ENCODE data around the gene ADGRB2. TPM values are rescaled to one million over a fixed set of nuclear protein-coding genes. Genes with fewer than 3 reads are reported as not detected.

ADGRB2 gene
- polyA plus RNA-seq, 4 donors, result 4.8 to 43.7 (median 11.6) TPM

DNA sequence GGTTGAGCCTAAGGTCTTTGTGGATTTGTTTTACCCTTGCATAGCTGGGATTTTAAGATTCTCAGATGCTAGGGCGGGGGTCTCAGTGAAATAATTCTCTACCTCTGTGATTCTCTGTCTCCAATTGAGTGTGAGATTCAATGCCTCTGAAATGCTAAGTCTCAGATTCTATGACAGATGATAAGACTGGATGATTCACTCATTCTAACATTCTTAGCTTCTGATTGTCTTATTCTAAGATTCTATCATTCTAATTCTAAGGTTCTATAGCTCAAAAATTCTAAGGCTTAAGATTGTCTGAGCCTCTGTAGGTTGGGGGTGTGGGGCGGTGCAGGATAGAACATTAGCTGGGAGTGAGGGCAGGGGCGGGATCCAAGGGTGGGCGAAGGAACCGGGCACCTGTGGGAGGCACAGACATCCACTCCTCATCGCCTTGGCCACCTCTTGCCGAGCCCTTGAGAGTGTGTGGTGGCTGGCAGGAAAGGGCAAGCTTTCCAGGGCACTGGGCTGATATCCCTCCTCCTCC lies 29.5 kb downstream of the ADGRB2 start:
- Histone ChIP-seq H3K36me3 (ENCODE audit: control insufficient read depth in 3 of 3, insufficient read depth in 2 of 3, low read depth in 1 of 3, low read length in 3 of 3) (peaks cover 0 to 83% (median 0%) of the 10 kb centered on the region in 3 donors), H3K9me3 (ENCODE audit: control insufficient read depth in 2 of 2, insufficient read depth in 1 of 2, low read depth in 1 of 2, low read length in 1 of 2) (no peaks in the 10 kb centered on the region), H3K27me3 (ENCODE audit: control insufficient read depth in 3 of 3, insufficient read depth in 3 of 3, low read length in 3 of 3) (no peaks in the 10 kb centered on the region), H3K4me1 (ENCODE audit: control insufficient read depth in 3 of 3, insufficient read depth in 2 of 3, low read depth in 1 of 3, low read length in 2 of 3) (peaks cover 0 to 8% (median 0%) of the 10 kb centered on the region in 3 donors), H3K27ac (ENCODE audit: low read depth in 1 of 3, low read length in 2 of 3) (no peak overlapping the region), H3K4me3 (ENCODE audit: low read depth in 1 of 3, low read length in 3 of 3) (no peak overlapping the region)
- FAIRE-seq, result no peak
- 87 to 92% (median 87%) methylated on average over 7 of the region's 7 CpGs for WGBS, 3 donors
- DNase-seq, result no peak

DNA sequence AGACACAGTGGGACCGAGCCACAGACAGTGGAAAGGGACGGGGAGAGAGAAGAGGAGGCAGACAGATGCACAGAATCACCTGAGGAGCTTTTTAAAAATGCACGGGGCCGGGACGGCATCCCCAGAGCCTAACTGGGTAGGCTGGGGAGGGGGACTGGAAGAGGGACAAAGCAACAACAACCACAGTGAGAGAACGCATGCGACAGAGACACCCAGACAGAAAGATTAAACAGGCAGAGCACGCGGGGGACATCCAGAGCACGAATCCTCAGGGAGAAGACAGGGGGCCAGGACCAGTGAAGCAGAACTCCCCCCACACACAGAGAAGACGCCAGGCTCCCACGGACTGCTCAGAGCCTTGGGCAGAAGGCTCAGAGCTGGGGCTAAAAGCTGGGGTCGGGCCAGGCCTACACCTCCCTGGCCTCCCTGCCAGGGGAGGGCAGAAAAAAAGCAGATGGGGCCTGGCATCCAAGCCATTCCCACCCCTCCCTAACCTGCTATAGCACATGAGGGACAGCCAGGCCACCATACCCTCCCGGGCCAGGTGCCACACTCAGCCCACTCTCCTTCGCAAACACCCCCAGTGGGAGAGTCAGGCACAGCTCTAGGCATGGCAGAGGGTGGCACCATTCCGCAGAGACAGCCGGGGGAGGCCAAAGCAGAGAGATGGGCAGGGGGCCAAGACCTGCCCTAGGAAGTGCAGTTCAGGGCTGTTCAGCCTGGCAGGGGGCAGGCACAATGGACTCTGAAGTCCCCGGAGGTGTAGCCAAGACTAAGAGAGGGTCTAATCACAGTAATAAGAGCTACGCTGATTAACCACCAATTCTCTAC lies 30.5 kb downstream of the ADGRB2 start:
- no peak overlapping the region for H3K27ac ChIP-seq (ENCODE audit: low read depth in 1 of 3, low read length in 2 of 3)
- H3K4me3 ChIP-seq (ENCODE audit: low read depth in 1 of 3, low read length in 3 of 3), result no peak overlapping the region
- peaks cover 0 to 82% (median 0%) of the 10 kb centered on the region in 3 donors for H3K36me3 ChIP-seq (ENCODE audit: control insufficient read depth in 3 of 3, insufficient read depth in 2 of 3, low read depth in 1 of 3, low read length in 3 of 3)
- WGBS, 3 donors, result 81 to 89% (median 87%) methylated on average over 19 of the region's 19 CpGs
- no peaks in the 10 kb centered on the region for H3K9me3 ChIP-seq (ENCODE audit: control insufficient read depth in 2 of 2, insufficient read depth in 1 of 2, low read depth in 1 of 2, low read length in 1 of 2)
- H3K4me1 ChIP-seq (ENCODE audit: control insufficient read depth in 3 of 3, insufficient read depth in 2 of 3, low read depth in 1 of 3, low read length in 2 of 3), result no peaks in the 10 kb centered on the region
- DNase-seq (no peak), FAIRE-seq (no peak)
- H3K27me3 ChIP-seq (ENCODE audit: control insufficient read depth in 3 of 3, insufficient read depth in 3 of 3, low read length in 3 of 3), result no peaks in the 10 kb centered on the region

DNA sequence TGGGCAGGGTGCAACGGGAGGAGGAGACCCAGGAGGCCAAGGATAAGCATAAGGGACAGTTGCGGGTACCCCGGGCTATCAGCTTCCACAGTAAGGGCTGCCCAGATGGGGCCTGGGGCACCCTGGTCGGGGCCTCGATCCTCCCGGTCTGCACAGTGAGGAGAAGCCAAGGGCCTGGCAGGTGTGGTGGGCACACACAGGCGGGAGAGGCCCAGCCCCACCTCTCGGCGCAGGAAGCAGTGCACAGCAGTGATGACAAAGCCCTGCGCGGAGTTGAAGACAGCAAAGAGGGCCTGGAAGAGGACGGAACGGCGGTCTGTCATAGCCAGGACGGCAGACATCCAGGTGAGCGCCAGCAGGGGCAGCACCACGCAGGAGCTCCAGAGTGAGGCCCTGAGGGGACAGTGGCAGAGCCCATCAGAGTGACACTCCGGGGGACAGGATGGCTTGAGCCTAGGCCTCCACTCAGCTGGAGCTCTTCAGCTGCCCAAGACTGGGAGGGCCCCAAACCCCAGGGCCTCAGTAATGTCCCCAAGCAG lies 31.3 kb downstream of the ADGRB2 start:
- FAIRE-seq (no peak), DNase-seq (no peak)
- H3K4me1 ChIP-seq (ENCODE audit: control insufficient read depth in 3 of 3, insufficient read depth in 2 of 3, low read depth in 1 of 3, low read length in 2 of 3), result no peaks in the 10 kb centered on the region
- WGBS, 3 donors, result 91 to 94% (median 91%) methylated on average over 18 of the region's 18 CpGs
- no peaks in the 10 kb centered on the region for H3K27me3 ChIP-seq (ENCODE audit: control insufficient read depth in 3 of 3, insufficient read depth in 3 of 3, low read length in 3 of 3)
- H3K9me3 ChIP-seq (ENCODE audit: control insufficient read depth in 2 of 2, insufficient read depth in 1 of 2, low read depth in 1 of 2, low read length in 1 of 2), result no peaks in the 10 kb centered on the region
- H3K27ac ChIP-seq (ENCODE audit: low read depth in 1 of 3, low read length in 2 of 3), result no peak overlapping the region
- peaks cover 0 to 82% (median 0%) of the 10 kb centered on the region in 3 donors for H3K36me3 ChIP-seq (ENCODE audit: control insufficient read depth in 3 of 3, insufficient read depth in 2 of 3, low read depth in 1 of 3, low read length in 3 of 3)
- no peak overlapping the region for H3K4me3 ChIP-seq (ENCODE audit: low read depth in 1 of 3, low read length in 3 of 3)

DNA sequence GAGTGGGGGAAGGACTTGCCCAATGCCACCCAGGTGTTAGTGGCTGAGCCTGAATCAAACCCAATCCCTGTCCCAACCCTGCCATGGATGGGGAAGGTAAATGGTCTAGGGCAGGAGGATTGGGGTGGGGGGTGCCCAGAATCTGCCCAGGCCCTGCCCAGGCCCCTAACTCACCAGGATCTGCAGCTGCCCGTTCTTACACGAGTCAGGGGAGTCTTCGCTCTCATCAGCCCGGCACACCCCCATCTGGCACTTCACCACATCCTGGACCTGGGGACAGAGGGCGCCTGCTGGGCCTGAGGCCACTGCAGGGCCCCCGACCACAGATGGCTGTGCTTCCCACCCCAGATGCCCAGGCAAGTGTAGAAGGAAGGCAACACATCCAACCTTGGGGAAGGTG lies 31.8 kb downstream of the ADGRB2 start:
- Histone ChIP-seq H3K4me1 (ENCODE audit: control insufficient read depth in 3 of 3, insufficient read depth in 2 of 3, low read depth in 1 of 3, low read length in 2 of 3) (no peaks in the 10 kb centered on the region), H3K4me3 (ENCODE audit: low read depth in 1 of 3, low read length in 3 of 3) (no peak overlapping the region), H3K27ac (ENCODE audit: low read depth in 1 of 3, low read length in 2 of 3) (no peak overlapping the region), H3K9me3 (ENCODE audit: control insufficient read depth in 2 of 2, insufficient read depth in 1 of 2, low read depth in 1 of 2, low read length in 1 of 2) (no peaks in the 10 kb centered on the region), H3K27me3 (ENCODE audit: control insufficient read depth in 3 of 3, insufficient read depth in 3 of 3, low read length in 3 of 3) (no peaks in the 10 kb centered on the region), H3K36me3 (ENCODE audit: control insufficient read depth in 3 of 3, insufficient read depth in 2 of 3, low read depth in 1 of 3, low read length in 3 of 3) (peaks cover 0 to 82% (median 0%) of the 10 kb centered on the region in 3 donors)
- DNase-seq (no peak), FAIRE-seq (no peak)
- 74 to 84% (median 76%) methylated on average over 5 to 6 of the region's 6 CpGs for WGBS, 3 donors

DNA sequence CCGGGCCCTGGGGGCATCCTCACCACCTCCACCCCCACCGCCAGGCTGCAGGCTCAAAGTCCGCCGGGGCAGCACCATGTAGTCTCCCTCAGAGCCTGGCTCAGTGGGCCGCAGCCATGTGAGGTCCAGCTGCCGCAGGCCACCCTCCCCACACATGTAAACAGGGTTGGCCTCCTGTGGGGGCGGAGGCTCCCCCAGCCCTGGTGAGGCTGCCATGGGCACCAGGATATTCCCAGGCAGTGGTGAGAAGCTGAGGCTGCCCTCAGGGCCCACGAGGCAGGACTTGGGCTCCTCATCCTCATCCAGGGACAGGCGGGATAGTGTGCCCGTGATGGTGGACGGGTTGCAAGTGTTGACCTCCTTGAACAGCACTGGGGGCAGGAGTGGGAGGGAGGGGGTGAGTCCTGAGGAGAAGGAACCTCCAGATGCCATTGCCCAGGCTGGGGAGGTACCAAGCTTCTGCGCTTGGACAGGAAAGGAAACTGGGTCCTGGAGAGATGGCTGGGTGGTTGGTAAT lies 33.0 kb downstream of the ADGRB2 start:
- Histone ChIP-seq H3K36me3 (ENCODE audit: control insufficient read depth in 3 of 3, insufficient read depth in 2 of 3, low read depth in 1 of 3, low read length in 3 of 3) (peaks cover 0 to 80% (median 0%) of the 10 kb centered on the region in 3 donors), H3K27ac (ENCODE audit: low read depth in 1 of 3, low read length in 2 of 3) (no peak overlapping the region), H3K4me1 (ENCODE audit: control insufficient read depth in 3 of 3, insufficient read depth in 2 of 3, low read depth in 1 of 3, low read length in 2 of 3) (no peaks in the 10 kb centered on the region), H3K27me3 (ENCODE audit: control insufficient read depth in 3 of 3, insufficient read depth in 3 of 3, low read length in 3 of 3) (no peaks in the 10 kb centered on the region), H3K9me3 (ENCODE audit: control insufficient read depth in 2 of 2, insufficient read depth in 1 of 2, low read depth in 1 of 2, low read length in 1 of 2) (no peaks in the 10 kb centered on the region), H3K4me3 (ENCODE audit: low read depth in 1 of 3, low read length in 3 of 3) (no peak overlapping the region)
- FAIRE-seq, result no peak
- 86 to 91% (median 90%) methylated on average over 11 to 12 of the region's 12 CpGs for WGBS, 3 donors
- DNase-seq, result no peak

DNA sequence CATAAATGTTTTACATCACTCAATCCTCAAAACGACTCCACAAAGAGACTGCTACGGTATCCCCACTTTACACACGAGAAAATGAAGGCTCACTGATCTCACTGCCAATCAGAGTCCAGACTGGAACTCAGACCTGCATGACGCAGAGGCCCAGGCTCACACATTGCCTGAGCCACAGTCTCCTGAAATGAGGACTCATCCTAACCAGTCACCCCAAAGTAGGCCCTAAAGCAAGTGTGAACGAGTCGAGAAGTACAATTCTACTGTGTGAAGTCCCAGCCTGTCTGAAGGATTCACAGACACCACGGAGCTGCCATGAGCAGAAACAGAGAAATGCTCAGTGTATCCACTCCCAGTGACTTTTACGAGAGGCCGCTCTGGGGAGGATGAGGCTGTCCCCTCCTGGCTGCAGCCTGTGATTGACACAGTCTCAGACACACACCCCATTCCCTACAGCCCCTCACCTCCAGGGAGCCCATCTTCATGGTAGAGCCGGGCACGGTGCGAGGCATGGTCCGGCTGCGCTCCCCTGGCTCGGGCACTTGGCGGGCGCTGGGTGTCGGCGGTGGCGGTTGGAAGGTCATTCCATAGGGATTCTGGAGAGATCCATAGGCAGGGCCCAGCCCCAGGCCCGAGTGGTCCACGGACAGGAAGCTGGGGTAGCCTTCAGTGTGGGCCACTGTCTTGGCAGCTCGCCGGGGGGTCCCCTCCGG lies 33.6 kb downstream of the ADGRB2 start:
- Histone ChIP-seq H3K27me3 (ENCODE audit: control insufficient read depth in 3 of 3, insufficient read depth in 3 of 3, low read length in 3 of 3) (no peaks in the 10 kb centered on the region), H3K9me3 (ENCODE audit: control insufficient read depth in 2 of 2, insufficient read depth in 1 of 2, low read depth in 1 of 2, low read length in 1 of 2) (no peaks in the 10 kb centered on the region), H3K27ac (ENCODE audit: low read depth in 1 of 3, low read length in 2 of 3) (no peak overlapping the region), H3K4me1 (ENCODE audit: control insufficient read depth in 3 of 3, insufficient read depth in 2 of 3, low read depth in 1 of 3, low read length in 2 of 3) (no peaks in the 10 kb centered on the region), H3K4me3 (ENCODE audit: low read depth in 1 of 3, low read length in 3 of 3) (no peak overlapping the region), H3K36me3 (ENCODE audit: control insufficient read depth in 3 of 3, insufficient read depth in 2 of 3, low read depth in 1 of 3, low read length in 3 of 3) (peaks cover 0 to 80% (median 0%) of the 10 kb centered on the region in 3 donors)
- no peak for DNase-seq
- WGBS, 3 donors, result 87 to 91% (median 88%) methylated on average over 22 to 25 of the region's 25 CpGs
- no peak for FAIRE-seq

DNA sequence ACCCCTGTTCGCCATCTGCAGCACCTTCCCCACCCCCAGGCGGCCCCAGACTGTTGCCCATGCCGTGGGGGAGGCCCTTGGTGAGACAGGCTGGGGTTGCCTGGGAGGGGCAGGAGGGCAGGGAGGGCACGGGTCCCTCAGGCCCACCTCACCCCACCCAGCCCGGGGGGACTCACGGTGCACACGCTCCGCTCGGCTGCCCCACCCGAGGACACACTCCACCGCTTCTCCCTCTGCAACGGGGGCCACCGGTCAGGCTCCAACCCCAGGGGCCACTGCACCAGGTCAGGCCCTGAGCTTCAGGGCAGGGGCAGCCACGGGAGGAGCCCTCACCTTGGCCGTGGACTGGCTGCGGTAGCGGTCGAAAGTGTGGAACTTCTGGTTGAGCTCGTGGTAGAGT lies 36.3 kb downstream of the ADGRB2 start:
- Histone ChIP-seq H3K4me1 (ENCODE audit: control insufficient read depth in 3 of 3, insufficient read depth in 2 of 3, low read depth in 1 of 3, low read length in 2 of 3) (no peaks in the 10 kb centered on the region), H3K9me3 (ENCODE audit: control insufficient read depth in 2 of 2, insufficient read depth in 1 of 2, low read depth in 1 of 2, low read length in 1 of 2) (no peaks in the 10 kb centered on the region), H3K4me3 (ENCODE audit: low read depth in 1 of 3, low read length in 3 of 3) (no peak overlapping the region), H3K27me3 (ENCODE audit: control insufficient read depth in 3 of 3, insufficient read depth in 3 of 3, low read length in 3 of 3) (no peaks in the 10 kb centered on the region), H3K36me3 (ENCODE audit: control insufficient read depth in 3 of 3, insufficient read depth in 2 of 3, low read depth in 1 of 3, low read length in 3 of 3) (peaks cover 0 to 69% (median 0%) of the 10 kb centered on the region in 3 donors), H3K27ac (ENCODE audit: low read depth in 1 of 3, low read length in 2 of 3) (no peak overlapping the region)
- DNase-seq, result no peak
- no peak for FAIRE-seq
- 82 to 85% (median 84%) methylated on average over 13 to 19 of the region's 19 CpGs for WGBS, 3 donors

DNA sequence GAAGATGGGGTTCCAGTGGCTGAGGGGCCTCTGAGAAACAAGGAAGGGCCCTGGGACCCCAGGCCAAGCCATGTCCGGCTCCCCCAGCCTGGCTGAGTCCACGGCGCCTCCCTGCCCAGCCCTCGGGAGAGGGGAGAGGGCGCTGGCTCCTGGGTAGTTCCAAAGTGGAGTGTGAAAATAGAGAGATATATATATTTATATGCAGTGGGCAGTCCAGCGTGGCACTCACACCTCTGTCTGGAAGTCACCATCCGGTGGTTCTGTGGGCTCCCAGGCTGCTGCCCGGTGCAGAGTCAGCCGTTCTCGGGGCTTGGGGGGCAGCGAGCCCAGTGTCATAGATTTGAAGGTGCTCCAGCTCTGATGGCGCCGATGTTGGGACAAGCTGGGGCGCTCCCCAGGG lies 36.9 kb downstream of the ADGRB2 start:
- H3K36me3 ChIP-seq (ENCODE audit: control insufficient read depth in 3 of 3, insufficient read depth in 2 of 3, low read depth in 1 of 3, low read length in 3 of 3), result peaks cover 0 to 63% (median 0%) of the 10 kb centered on the region in 3 donors
- DNase-seq (no peak), FAIRE-seq (no peak)
- H3K9me3 ChIP-seq (ENCODE audit: control insufficient read depth in 2 of 2, insufficient read depth in 1 of 2, low read depth in 1 of 2, low read length in 1 of 2), result no peaks in the 10 kb centered on the region
- no peak overlapping the region for H3K27ac ChIP-seq (ENCODE audit: low read depth in 1 of 3, low read length in 2 of 3)
- H3K4me1 ChIP-seq (ENCODE audit: control insufficient read depth in 3 of 3, insufficient read depth in 2 of 3, low read depth in 1 of 3, low read length in 2 of 3), result no peaks in the 10 kb centered on the region
- no peak overlapping the region for H3K4me3 ChIP-seq (ENCODE audit: low read depth in 1 of 3, low read length in 3 of 3)
- no peaks in the 10 kb centered on the region for H3K27me3 ChIP-seq (ENCODE audit: control insufficient read depth in 3 of 3, insufficient read depth in 3 of 3, low read length in 3 of 3)
- 91 to 98% (median 92%) methylated on average over 12 to 14 of the region's 14 CpGs for WGBS, 3 donors

Measured in small intestine (tissue), 7 donors.